Heart left ventricle (tissue), 16 donors: ENCODE results near the gene ARHGAP15. TPM values are rescaled to one million over a fixed set of nuclear protein-coding genes. Genes with fewer than 3 reads are reported as not detected.

Source experiments
- ATAC-seq, 4 donors: fragments of 200-7000 bp; cut with Tn5 transposase; one replicate each; pipeline ENCODE4 v1.9.1; 2020 to 2022; ENCODE audit warnings: moderate library complexity in 4 of 4, mild to moderate bottlenecking in 3 of 4, moderate number of reproducible peaks in 1 of 4
- DNase-seq, 5 donors: peaks; one replicate each; pipeline ENCODE4 v3.0.0-alpha.2; 2020
- H3K27ac ChIP-seq, 12 donors: fragments of 200-600 bp; sonication (generic) in 4 of 12; one replicate each; pipeline versions ENCODE4 v1.5.0 to v1.8.0; 2016 to 2022; ENCODE audit warnings: mild to moderate bottlenecking in 2 of 12
- H3K27me3 ChIP-seq, 9 donors: fragments of 200-600 bp; sonication (generic) in 2 of 9; one replicate each; pipeline versions ENCODE4 v1.5.1 to v1.8.0; 2016 to 2022; ENCODE audit warnings: mild to moderate bottlenecking in 3 of 9
- H3K36me3 ChIP-seq, 9 donors: fragments of 200-600 bp; sonication (generic) in 2 of 9; one replicate each; pipeline versions ENCODE4 v1.5.0 to v1.8.0; 2018 to 2022; ENCODE audit warnings: mild to moderate bottlenecking in 2 of 9
- H3K4me1 ChIP-seq, 12 donors: fragments of 200-600 bp; sonication (generic) in 4 of 12; one replicate each; pipeline versions ENCODE4 v1.5.0 to v1.8.0; 2016 to 2022; ENCODE audit warnings: mild to moderate bottlenecking in 3 of 12
- H3K4me3 ChIP-seq, 12 donors: fragments of 200-600 bp; sonication (generic) in 4 of 12; one replicate each; pipeline versions ENCODE4 v1.5.0 to v1.8.0; 2017 to 2022; ENCODE audit warnings: mild to moderate bottlenecking in 9 of 12, moderate library complexity in 4 of 12
- H3K9me3 ChIP-seq, 12 donors: fragments of 200-600 bp; sonication (generic) in 4 of 12; one replicate each; pipeline versions ENCODE4 v1.5.0 to v1.8.0; 2016 to 2022; ENCODE audit warnings: mild to moderate bottlenecking in 1 of 12
- POLR2A ChIP-seq, 2 donors: fragments of 450-650 bp; IDR thresholded peaks; one replicate each; pipeline ENCODE4 v1.6.1; 2017; ENCODE audit warnings: antibody characterized with exemption in 2 of 2, mild to moderate bottlenecking in 2 of 2, moderate library complexity in 2 of 2
- WGBS, 4 donors: extraction: QIAGEN DNeasy Blood & Tissue Kit in 2 of 4; methylation state at CpG; one replicate each; pipeline versions ENCODE4 v1.1.5 to v1.1.7; 2013 to 2018; 5-methylcytosine and 5-hydroxymethylcytosine counted together
- intact Hi-C, 10 donors: fragments of 100-400 bp; cut with DNase I; formaldehyde crosslinking; loops; one replicate each; pipeline versions ENCODE4 v1.11.1 to v1.14.2; 2022
- polyA plus RNA-seq, 2 donors: library from polyadenylated mRNA; stranded (reverse); fragments of 200-250 nt; gene quantifications; one replicate each; pipeline ENCODE4 v1.2.3, GENCODE V29; 2013
- total RNA-seq, 9 donors: library from RNA; depleted of rRNA in 2 of 9; stranded (reverse); fragments of >200 nt in 2 of 9; fragmentation: NEBNext Ultra II Directional in 3 of 9; extraction: Animal tissue kit (Norgen Biotek cat#: 25700) in 3 of 9; gene quantifications; one replicate each; pipeline versions ENCODE4 v1.1.0 to v1.2.4, GENCODE V29; 2016 to 2023
- TF ChIP-seq, protein P1 (sequence below), 12 donors: fragments of 200-600 bp; sonication (generic) in 4 of 12; IDR thresholded peaks; one replicate each; pipeline versions ENCODE4 v1.5.0 to v1.8.0; 2018 to 2022; ENCODE audit warnings: antibody characterized with exemption in 12 of 12, mild to moderate bottlenecking in 5 of 12
- donor health status: ischemic (EF 13 %, LVEDD 7.1; RV severe dilation, severe dysfunction).
- donor health status: healthy with polysubstance abuse.
- donor health status: DM: no; HTN: yes; CAD: no.
- donor health status: DM: no; HTN: no; CAD: no.
- donor health status: ischemic (EF 25% LVEDD 6.9; RV normal size, moderate dysfunction).
- donor health status: ischemic (EF 25% LVEDD 5.7; RV mildly dilated, moderate dysfunction).
- donor health status: healthy.
- donor health status: DM: yes; HTN: yes; CAD: no.
- donor health status: ischemic (EF 35%, LVEDD 5.7; RV mildly dilated, moderate dysfunction).
- donor health status: nonischemic (EF 11% LVEDD 7.7; RV severe dilation, severe dysfunction).
- donor health status: DM: yes; HTN: yes; CAD: no.
- donor health status: PGD.
- donor health status: ischemic (EF 29% LVEDD 5.4; RV normal size, mild dysfunction).
- donor health status: nonischemic (EF 23%, LVEDD 6.1; RV moderate dilation, normal function).

Gene ARHGAP15
- total and polyA plus RNA-seq, 11 donors, result 1.3 to 8.7 (median 3.3) TPM

DNA sequence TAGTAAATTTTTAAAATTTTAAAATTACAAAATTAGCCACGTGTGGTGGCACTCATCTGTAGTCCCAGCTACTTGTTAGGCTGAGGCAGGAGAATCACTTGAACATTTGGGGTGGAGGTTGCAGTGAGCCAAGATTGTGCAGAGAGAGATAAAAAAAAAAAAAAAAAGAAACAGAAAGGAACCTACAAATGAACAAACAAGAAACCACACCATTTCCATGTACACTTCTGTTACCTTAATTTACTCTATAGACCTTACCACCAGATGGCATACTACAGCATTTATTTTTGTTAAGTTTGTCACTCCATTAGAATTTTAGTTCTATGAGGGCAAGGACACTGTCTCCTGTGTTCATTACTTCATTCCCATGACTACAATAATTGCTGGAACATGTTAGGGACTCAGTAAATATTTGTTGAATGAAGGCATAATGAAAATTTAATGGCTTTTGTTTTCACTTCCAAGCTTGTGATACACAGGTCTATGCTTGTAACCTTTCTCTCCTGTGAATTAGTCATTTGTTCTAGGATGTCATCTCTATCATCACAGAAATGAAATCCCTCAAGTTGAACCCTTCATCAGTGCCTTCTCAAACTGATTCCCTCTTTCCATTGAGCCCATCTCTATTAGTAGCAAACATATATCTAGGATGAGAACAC lies 76.0 kb downstream of the ARHGAP15 start:
- no peaks in the 10 kb centered on the region for H3K4me1 ChIP-seq
- TF ChIP-seq POLR2A (IDR thresholded peaks at IDR 0.05), result no peak
- TF ChIP-seq, protein P1, sequence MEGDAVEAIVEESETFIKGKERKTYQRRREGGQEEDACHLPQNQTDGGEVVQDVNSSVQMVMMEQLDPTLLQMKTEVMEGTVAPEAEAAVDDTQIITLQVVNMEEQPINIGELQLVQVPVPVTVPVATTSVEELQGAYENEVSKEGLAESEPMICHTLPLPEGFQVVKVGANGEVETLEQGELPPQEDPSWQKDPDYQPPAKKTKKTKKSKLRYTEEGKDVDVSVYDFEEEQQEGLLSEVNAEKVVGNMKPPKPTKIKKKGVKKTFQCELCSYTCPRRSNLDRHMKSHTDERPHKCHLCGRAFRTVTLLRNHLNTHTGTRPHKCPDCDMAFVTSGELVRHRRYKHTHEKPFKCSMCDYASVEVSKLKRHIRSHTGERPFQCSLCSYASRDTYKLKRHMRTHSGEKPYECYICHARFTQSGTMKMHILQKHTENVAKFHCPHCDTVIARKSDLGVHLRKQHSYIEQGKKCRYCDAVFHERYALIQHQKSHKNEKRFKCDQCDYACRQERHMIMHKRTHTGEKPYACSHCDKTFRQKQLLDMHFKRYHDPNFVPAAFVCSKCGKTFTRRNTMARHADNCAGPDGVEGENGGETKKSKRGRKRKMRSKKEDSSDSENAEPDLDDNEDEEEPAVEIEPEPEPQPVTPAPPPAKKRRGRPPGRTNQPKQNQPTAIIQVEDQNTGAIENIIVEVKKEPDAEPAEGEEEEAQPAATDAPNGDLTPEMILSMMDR (IDR thresholded peaks at IDR 0.05), result peak in 5 of 12 donors; percentile 28 to 40 (median 35)
- H3K36me3 ChIP-seq, result no peaks in the 10 kb centered on the region
- DNase-seq (no peak), ATAC-seq (no peak)
- no peak overlapping the region for H3K4me3 ChIP-seq
- WGBS, 4 donors, result 69 to 84% (median 81%) methylated on average over 1 of the region's 1 CpG
- no peak overlapping the region for H3K27ac ChIP-seq
- H3K9me3 ChIP-seq, result peaks cover 0 to 8% (median 0%) of the 10 kb centered on the region in 12 donors
- intact Hi-C loops, result no loop called here
- H3K27me3 ChIP-seq, result no peaks in the 10 kb centered on the region

DNA sequence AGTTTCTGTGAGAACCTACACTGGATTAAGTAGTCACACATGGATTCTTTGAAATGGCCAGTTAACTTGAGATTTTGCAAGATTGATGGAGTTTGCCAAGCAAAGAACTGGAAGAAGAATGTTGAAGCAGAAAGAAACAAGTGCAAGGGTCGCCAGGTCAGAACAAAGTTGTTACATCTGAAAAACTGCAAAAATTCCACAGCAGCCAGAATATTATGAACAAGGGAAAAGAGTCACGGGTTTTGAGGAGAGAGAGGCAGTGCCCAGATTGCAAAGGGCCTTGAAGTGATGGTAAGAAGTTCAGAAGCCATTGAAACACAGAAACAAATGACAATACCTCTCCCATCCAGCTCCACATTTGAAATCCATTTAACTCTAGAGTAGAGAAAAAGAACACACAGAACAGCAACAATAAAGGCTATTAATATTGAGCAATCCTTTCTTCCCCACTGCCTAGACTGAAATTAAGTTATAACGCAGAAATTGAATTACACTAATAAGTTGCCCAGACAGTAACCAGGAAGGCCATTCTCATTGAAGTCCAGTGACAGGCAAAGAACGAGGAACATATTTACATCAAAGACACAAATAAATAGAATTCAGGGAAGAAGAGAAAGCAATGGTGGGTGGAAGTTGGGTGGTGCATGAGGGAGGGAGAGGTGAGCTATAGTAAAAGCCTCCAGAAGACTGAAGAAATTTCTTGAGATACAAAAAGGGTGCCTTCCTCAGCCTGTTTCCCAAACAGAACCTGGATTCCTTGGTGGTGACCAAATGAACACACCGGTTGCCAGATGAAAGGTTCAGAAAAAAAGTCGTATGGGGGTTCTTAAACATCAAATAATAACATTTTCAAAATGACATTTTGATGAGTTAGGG lies 80.6 kb downstream of the ARHGAP15 start:
- TF ChIP-seq, protein P1 (IDR thresholded peaks at IDR 0.05), result no peak
- no peak for TF ChIP-seq POLR2A (IDR thresholded peaks at IDR 0.05)
- ATAC-seq (no peak), DNase-seq (no peak)
- Histone ChIP-seq H3K9me3 (no peaks in the 10 kb centered on the region), H3K36me3 (no peaks in the 10 kb centered on the region), H3K4me3 (no peak overlapping the region), H3K27ac (no peak overlapping the region), H3K4me1 (no peaks in the 10 kb centered on the region), H3K27me3 (no peaks in the 10 kb centered on the region)
- 62 to 79% (median 67%) methylated on average over 6 of the region's 6 CpGs for WGBS, 4 donors
- intact Hi-C loops, result no loop called here

DNA sequence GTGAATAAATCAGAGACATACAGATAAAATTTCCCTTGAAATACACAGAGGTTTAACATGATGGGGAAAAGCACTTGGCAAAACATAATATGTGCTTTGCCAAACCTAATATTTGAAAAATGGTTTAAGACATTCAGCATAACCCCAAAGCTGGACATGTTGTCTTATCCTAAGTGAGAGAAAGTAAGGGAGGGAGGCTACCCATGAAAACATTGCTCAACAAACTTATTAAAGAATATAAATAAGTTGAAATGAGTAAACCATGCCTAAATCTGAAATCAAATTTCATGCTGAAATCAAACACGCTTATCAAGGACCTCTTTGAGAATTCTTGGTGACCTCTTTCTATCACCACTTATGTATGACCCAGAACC lies 81.2 kb downstream of the ARHGAP15 start:
- ATAC-seq (no peak), DNase-seq (no peak)
- intact Hi-C loops, result no loop called here
- TF ChIP-seq, protein P1 (IDR thresholded peaks at IDR 0.05), result no peak
- no peak for TF ChIP-seq POLR2A (IDR thresholded peaks at IDR 0.05)
- H3K9me3 ChIP-seq, result no peaks in the 10 kb centered on the region
- no peak overlapping the region for H3K27ac ChIP-seq
- no peaks in the 10 kb centered on the region for H3K27me3 ChIP-seq
- no peaks in the 10 kb centered on the region for H3K36me3 ChIP-seq
- WGBS, 4 donors, result 78 to 96% (median 88%) methylated on average over 1 of the region's 1 CpG
- H3K4me3 ChIP-seq, result no peak overlapping the region
- H3K4me1 ChIP-seq, result no peaks in the 10 kb centered on the region

DNA sequence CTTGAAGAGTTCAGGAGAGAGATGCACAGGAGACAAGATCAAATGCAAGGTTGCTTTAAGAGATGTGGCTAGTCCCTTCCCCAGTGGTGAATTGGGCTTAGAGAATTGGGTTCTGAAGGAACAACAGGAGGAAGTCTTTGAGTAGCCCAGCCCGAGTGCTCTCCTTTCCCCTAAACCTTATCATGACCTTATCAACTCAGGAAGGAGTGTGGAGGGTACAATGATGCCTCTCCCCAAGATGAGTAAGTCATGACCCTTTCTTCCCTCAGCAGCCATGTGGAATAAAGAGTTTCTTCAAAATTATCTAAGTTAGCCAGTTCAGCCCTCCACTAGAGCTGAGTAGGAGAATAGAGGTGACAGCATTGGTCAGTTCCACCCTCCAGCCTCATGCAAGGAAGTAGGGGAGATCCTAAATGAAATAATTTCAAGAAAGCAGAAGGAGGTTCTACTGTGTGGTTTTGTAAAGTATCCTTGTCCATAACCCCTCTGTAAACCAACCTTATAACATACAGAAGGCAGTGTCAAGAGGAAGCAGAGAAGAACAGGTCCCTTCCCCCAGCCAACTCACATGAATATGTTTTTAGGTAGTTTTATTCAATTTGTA lies 88.4 kb downstream of the ARHGAP15 start:
- DNase-seq (no peak), ATAC-seq (no peak)
- peaks cover 0 to 4% (median 0%) of the 10 kb centered on the region in 12 donors for H3K4me1 ChIP-seq
- no peak overlapping the region for H3K4me3 ChIP-seq
- 9 to 33% (median 29%) methylated on average over 1 of the region's 1 CpG for WGBS, 4 donors
- intact Hi-C loops, result no loop called here
- peaks cover 0 to 7% (median 0%) of the 10 kb centered on the region in 12 donors for H3K9me3 ChIP-seq
- no peaks in the 10 kb centered on the region for H3K27me3 ChIP-seq
- TF ChIP-seq, protein P1 (IDR thresholded peaks at IDR 0.05), result no peak
- no peak for TF ChIP-seq POLR2A (IDR thresholded peaks at IDR 0.05)
- no peaks in the 10 kb centered on the region for H3K36me3 ChIP-seq
- no peak overlapping the region for H3K27ac ChIP-seq
